Astrocyte of the spinal cord (primary cell): ENCODE results near the gene MREG.
"Not testable (repeated sequence)": the region's sequence is repeated elsewhere in the genome, so short reads cannot be mapped to it uniquely, and the experiment has no call there.

Source experiments
- DNase-seq: peaks from one replicate; pipeline ENCODE4 v3.0.0; 2011; ENCODE audit warnings: low read depth, low spot score
- H3K4me3 ChIP-seq: 2 replicates; pipeline ENCODE4 v1.5.1; 2011; ENCODE audit warnings: low read depth, mild to moderate bottlenecking, low read length, moderate library complexity
- CTCF ChIP-seq: IDR thresholded peaks from 2 replicates; pipeline ENCODE4 v1.5.1; 2012; ENCODE audit warnings: low read depth, mild to moderate bottlenecking, low read length, inconsistent platforms
- in situ Hi-C: cut with HindIII; loops from 2 replicates; pipeline ENCODE4 v1.10.0; 2017; ENCODE audit warnings: low sequenced_read_pairs

The MREG gene

GRCh38 chr2:215971671-215972070, 41.7 kb downstream of the MREG start:
- in situ Hi-C loops, result no loop called here

GRCh38 chr2:215970894-215971293, 42.5 kb downstream of the MREG start:
- H3K4me3 ChIP-seq, DNase-seq, in situ Hi-C loops: not testable (repeated sequence)

More at GRCh38 chr2:215971671-215972070, 41.7 kb downstream of the MREG start:
- DNase-seq, result no peak
- no peak for TF ChIP-seq CTCF
- no peak overlapping the region for H3K4me3 ChIP-seq

GRCh38 chr2:215970425-215970824, 42.9 kb downstream of the MREG start:
- no peak for TF ChIP-seq CTCF
- in situ Hi-C loops, result no loop called here

GRCh38 chr2:215969131-215969841, 44.1 kb downstream of the MREG start:
- DNase-seq, result peak; percentile 63
- TF ChIP-seq CTCF, result no peak
- in situ Hi-C loops, result no loop called here
- H3K4me3 ChIP-seq, result no peak overlapping the region

More at GRCh38 chr2:215970425-215970824, 42.9 kb downstream of the MREG start:
- DNase-seq, result peak; percentile 22
- H3K4me3 ChIP-seq, result no peak overlapping the region

GRCh38 chr2:215968499-215968898, 44.9 kb downstream of the MREG start:
- in situ Hi-C loops, result no loop called here
- DNase-seq, result no peak
- TF ChIP-seq CTCF, result no peak
- H3K4me3 ChIP-seq, result no peak overlapping the region

GRCh38 chr2:215967590-215968378, 45.6 kb downstream of the MREG start:
- no peak for TF ChIP-seq CTCF
- DNase-seq, result no peak
- no peak overlapping the region for H3K4me3 ChIP-seq
- in situ Hi-C loops, result no loop called here

- H3K4me3 ChIP-seq, result no peak overlapping the region
- no peak for TF ChIP-seq CTCF
- in situ Hi-C loops, result no loop called here
- DNase-seq, result no peak
Measured at GRCh38 chr2:215966951-215967350, 46.4 kb downstream of the MREG start.
